NCI-H2171 (cell line): ENCODE results near the gene LRRC4B.
A peak's percentile ranks its signal among the peaks of the same experiment; 100 is the strongest.
"Not testable (repeated sequence)": the region's sequence is repeated elsewhere in the genome, so short reads cannot be mapped to it uniquely, and the experiment has no call there.

Source experiments
- DNase-seq: peaks from one replicate; lab custom pipeline; 2025; lab: John Stamatoyannopoulos, UW

Gene LRRC4B

GRCh38 chr19:50552540-50552939, 15.7 kb downstream of the LRRC4B start:
- DNase-seq, result no peak

GRCh38 chr19:50551715-50552187, 16.5 kb downstream of the LRRC4B start:
- no peak for DNase-seq

- no peak for DNase-seq
These were observed 17.1 kb downstream of the LRRC4B start for GRCh38 chr19:50551034-50551714.

GRCh38 chr19:50550594-50550966, 17.7 kb downstream of the LRRC4B start:
- DNase-seq, result no peak

GRCh38 chr19:50549927-50550593, 18.2 kb downstream of the LRRC4B start:
- DNase-seq, result no peak

- DNase-seq, result no peak
These were observed 18.9 kb downstream of the LRRC4B start for GRCh38 chr19:50549059-50549926.

- no peak for DNase-seq
These were observed 19.8 kb downstream of the LRRC4B start for GRCh38 chr19:50548191-50549058.

- DNase-seq, result no peak
These were observed 20.6 kb downstream of the LRRC4B start for GRCh38 chr19:50547385-50548190.

GRCh38 chr19:50546527-50547221, 21.6 kb downstream of the LRRC4B start:
- DNase-seq, result no peak

GRCh38 chr19:50542943-50543342, 25.3 kb downstream of the LRRC4B start:
- DNase-seq, result no peak

- DNase-seq, result peak; percentile 56
These were observed 30.4 kb downstream of the LRRC4B start for GRCh38 chr19:50537769-50538230.

- DNase-seq, result no peak
These were observed 30.9 kb downstream of the LRRC4B start for GRCh38 chr19:50537306-50537685.

- DNase-seq, result no peak
These were observed 31.5 kb downstream of the LRRC4B start for GRCh38 chr19:50536662-50537305.

GRCh38 chr19:50535672-50536187, 32.5 kb downstream of the LRRC4B start:
- DNase-seq, result no peak

GRCh38 chr19:50534478-50534877, 33.8 kb downstream of the LRRC4B start:
- DNase-seq, result no peak

- DNase-seq, result no peak
These were observed 35.3 kb downstream of the LRRC4B start for GRCh38 chr19:50532952-50533351.

GRCh38 chr19:50531171-50531612, 37.0 kb downstream of the LRRC4B start:
- no peak for DNase-seq

GRCh38 chr19:50528052-50528451, 40.2 kb downstream of the LRRC4B start:
- not testable (repeated sequence) for DNase-seq

- no peak for DNase-seq
These were observed 45.4 kb downstream of the LRRC4B start for GRCh38 chr19:50522881-50523280.
